CD4-positive, alpha-beta T cell treated with Interleukin-17A for 4 hours (primary cell): ENCODE data around the gene RNF187.
"Not testable (repeated sequence)": the region's sequence is repeated elsewhere in the genome, so short reads cannot be mapped to it uniquely, and the experiment has no call there.

Experiments
- DNase-seq: peaks from one replicate; pipeline ENCODE4 v3.0.0-alpha.2; 2020; ENCODE audit warnings: mixed read lengths

RNF187 gene

DNA sequence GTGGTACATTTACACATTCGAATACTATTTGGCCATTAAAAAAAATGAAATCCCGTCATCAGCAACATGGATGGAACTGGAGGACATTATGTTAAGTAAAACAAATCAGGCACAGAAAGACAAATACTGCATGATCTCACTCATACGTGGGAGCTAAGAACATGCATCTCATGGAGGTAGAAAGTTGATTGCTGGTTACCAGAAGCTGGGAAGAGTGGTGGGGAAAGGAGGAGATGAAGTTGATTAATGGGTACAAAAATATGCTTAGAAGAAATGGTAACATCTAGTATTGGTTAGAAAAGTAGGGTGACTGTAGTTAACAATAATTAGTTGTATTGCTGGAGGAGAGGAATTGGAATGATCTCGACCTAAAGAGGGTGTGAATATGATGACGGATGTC lies 24.6 kb upstream of the RNF187 start:
- no peak for DNase-seq

DNA sequence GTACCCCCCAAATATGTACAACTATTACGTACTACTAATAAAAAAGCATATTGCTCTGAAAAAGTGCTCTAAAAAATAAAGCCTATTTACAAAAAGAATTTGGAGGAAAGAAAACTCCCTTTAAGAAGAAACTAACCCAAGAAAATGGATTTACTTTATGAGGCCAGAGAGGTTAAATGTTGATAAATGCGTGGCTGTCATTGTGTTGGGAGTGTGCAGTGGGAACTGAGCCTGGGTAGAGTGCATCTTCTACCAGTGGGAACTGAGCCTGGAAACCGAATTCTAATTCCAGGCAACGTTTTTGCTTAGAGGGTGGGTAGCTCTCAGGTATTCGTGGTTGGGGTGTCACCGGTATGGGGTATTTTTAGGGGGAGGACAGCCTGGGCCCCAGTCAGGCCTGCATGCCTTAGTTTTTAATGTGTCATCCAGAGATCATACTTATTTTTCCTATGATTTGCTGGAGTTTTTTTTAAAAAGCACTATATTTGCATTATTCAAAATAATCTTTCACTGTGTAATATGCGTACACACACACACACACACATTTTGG lies 24.1 kb upstream of the RNF187 start:
- DNase-seq = no peak

DNA sequence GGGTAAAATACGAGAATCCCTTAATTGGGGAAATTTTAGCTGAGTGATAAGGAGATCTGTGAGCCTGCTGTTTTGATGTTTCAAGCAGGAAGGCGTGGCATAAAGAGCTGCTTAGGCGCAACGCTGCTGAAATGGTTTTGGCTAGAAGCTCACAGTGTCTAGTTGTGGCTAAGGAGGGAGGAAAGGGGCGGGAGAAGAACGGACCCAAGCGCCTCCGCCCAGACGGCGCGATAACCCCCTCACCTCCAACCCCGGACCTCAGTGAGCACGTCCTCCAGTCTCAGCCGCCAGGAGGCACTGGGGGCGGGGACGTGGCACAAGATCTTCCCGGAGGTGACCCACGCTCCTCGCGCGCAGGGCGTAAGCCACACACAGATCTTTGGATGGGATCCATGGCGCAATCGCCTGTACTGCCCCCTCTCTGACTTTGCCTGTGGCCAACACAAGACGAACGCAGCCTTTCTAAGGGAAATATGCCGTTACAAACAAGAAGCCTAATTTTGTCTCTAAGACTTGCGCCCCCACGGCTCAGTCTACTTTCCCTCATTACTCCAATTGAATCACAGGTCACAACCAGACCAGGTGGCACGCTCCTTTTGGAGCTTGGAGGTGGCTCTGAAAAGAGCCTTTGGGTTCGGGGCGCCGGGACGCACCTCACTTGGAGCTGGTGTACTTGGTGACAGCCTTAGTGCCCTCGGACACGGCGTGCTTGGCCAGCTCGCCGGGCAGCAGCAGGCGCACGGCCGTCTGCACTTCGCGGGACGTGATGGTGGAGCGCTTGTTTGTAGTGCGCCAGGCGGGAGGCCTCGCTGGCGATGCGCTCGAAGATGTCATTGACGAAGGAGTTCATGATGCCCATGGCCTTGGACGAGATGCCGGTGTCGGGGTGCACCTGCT lies 23.4 kb upstream of the RNF187 start:
- peak; percentile 61 for DNase-seq

DNA sequence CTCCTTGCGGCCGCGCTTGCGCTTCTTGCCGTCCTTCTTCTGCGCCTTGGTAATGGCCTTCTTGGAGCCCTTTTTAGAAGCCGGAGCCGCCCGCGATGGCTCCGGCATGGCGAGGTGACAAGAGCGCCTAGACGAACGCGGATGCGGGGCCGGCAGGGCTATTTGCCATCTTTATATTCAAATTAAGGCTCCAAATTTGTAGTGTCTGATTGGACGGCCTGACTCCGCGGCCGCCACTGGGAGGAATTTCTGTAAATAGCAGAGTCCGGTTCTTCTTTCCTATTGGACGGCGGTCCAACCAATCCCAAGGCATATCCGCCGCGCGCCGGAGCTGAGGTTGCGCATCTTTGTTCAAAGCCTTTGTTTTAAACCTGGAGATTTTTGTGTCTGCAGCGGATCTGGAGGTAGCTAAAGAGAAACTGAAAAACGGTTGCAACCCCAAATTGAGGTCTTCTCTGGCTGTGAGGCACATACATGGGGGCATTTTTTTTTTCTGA lies 22.6 kb upstream of the RNF187 start:
- peak; percentile 89 for DNase-seq

DNA sequence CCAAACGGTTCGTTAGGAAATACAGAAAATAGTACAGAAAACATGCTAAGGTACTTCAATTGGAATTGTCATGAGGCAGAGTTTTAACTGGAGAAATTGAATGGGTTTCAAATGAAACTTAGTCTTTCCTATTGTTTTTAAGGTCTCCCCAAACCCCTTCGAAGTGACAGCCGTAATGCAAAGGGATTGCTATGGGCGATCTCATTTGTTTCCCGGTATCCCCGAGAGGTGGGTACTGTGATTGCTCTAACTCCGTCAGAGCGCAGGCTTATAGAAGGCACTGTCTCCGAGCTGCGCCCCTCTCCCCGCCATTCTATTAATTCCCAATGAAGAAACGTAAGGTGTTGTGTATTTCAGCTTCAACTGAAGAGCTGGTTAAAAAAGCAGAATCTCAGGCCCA lies 22.0 kb upstream of the RNF187 start:
- DNase-seq = no peak

DNA sequence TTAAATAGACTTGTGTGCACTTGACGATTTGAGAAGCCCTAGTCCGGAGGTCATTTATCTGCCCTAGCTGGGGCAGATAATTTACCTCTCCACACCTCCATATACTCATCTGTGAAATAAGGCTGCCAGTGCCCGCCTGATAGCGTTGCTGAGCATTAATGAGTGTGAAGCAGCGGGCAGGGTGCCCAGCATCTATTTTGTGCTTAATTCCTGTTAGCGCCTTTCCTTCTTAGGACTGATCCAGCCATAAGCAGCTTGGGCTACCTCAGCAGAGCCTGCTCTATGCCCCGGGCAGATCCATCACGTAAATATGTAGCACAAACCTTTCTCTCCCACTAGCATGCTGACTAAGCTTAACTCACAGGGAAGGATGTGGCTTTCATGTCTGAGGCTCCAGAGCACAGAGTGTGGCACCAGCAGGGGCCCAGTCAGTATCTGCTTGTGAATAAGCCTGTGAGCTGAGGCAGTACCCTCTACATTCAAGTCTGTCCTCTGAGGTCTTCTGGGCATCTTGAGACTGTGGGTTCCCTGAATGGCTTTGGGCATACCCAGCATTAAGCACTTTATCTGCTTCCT lies 21.5 kb upstream of the RNF187 start:
- peak; percentile 42 for DNase-seq

DNA sequence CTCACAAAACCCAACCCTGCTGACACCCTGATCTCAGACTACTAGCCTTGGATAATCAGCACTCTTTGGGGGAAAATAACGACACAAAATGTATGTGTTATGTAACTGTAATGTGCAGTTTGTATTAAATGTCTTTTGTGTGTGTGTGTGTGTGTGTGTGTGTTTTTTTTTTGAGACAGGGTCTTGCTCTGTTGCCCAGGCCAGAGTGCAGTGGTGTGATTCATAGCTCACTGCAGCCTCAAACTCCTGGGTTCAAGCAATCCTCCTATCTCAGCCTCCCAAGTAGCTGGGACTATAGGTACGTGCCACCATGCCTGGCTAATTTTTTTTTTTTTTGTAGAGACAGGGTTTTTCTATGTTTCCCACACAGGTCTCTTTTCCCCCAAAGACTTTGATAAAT lies 19.0 kb upstream of the RNF187 start:
- not testable (repeated sequence) for DNase-seq

DNA sequence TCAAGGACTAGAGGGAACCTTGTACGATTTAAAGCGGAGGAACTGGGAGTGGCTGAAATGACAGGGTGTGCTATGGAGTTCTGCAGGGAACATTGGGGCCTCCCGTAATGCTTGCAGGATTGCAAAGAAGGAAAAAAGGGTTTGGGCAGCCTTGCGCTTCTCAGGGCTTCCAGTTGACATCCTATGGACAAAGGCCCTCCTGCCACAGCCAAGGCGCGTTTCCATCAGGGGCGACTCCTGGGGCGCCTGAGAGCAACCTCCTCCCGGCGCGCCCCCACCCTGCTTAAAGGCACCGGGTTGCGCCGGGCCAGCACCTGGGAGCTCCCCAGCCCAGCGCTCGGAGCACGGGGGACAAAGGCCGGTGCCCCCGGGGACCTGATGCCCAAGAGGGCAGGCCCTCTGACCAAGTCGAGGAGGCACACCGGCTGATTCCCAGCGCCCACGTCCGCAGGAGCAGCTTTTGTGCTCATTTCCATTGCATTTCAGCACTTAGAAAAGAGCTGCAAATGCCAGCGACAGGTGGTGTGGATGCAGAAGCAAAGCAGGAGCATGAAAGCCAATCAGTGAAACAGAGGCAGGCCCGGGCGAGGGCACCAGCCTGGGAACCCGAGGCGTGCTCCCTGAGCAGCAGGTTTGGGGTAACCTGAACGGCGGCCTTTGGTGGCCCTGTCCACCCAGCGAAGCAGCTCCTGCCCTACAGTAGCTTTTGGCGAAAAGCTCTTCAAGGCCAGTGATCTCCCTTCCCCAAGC lies 17.6 kb upstream of the RNF187 start:
- DNase-seq = no peak

DNA sequence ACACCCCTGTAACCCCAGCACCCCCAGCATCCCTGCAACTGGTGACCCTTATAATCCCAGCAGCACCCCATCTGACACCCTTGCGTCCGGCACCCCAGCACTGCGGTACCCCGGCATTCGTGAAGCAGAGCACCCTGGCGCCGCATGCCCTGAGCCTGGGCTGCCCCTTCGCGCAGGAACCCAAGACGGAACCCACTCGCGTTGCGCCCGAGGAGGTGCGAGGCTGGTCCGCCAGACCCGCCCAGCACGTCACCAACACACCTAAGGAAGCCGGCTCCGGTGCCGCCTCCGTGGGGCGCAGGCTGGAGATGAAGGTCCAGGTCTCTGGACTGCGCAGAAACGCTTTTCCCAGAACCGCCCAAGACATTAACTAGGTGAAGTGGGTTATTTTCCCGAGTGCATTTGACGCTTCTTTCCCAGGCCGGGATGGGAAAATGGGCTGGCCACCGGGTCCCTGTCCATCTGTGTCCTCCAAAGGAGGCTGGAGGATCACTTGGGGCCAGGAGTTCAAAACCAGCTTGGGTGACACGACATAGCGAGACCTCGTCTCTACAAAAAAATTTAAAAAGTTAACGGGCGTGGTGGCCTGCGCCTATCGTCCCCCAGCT lies 15.9 kb upstream of the RNF187 start:
- DNase-seq = no peak

DNA sequence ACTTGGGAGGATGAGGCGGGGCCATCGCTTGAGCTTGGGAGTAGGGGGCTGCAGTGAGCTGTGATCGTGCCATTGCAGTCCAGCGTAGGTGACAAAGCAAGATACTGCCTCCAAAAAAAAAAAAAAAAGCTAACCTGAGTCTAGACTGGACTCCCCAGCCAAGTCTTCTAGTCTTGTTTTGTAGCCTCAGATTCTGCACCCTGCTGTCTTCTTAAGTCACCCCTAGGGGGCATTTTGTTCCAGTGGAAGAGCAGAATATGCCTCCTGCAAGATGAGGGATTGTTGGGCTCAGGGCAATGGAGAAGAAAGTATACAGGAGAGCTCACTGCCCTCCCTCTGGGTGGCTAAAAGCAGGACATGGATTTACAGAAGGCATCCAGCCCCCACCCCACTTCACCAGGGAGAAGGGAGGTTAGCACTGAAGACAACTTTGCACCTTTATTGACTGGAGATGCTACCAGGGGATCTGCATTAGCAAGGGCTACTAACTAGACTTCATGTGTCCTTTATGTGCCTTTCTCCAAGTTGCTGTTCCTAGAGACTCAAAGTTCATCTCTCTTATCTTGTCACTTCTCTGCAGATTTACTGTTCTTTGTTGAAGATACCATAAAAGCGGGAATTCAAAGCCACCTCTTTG lies 15.3 kb upstream of the RNF187 start:
- peak; percentile 11 for DNase-seq

DNA sequence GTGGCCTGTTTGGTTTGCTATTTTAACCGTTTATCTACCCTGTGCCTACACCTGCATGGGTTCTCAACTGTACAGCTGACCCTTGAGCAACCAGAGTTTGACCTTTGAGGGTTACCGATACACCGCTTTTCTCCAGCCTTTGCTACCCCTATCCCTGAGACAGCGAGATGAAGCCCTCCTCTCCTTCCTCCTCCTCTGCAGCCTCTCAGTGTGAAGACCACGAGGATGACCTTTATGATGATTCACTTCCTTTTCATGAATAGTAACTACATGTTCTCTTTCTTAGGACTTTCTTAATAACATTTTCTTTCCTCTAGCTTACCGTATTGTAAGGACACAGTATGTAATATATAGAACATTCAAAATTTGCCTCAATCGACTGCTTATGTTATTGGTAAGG lies 14.5 kb upstream of the RNF187 start:
- DNase-seq = no peak

DNA sequence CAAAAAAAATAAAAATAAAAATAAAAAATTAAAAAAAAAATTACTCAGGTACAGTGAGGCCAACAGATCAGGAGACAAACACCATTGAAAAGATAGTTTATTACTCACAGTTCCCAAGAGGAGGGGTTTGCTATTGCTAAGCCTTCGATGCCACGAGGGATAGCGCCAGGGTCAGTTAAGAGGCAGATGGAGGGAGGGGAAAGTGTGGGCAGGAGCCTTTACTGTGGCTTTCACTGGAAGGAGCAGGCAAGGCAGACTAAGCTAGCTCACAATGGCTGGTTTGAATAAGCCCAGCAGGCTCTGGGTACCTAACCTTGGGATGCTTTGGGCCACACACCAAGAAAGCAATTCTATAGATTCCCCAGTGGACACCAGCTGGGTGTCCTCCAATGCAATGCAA lies 12.7 kb upstream of the RNF187 start:
- DNase-seq = no peak

DNA sequence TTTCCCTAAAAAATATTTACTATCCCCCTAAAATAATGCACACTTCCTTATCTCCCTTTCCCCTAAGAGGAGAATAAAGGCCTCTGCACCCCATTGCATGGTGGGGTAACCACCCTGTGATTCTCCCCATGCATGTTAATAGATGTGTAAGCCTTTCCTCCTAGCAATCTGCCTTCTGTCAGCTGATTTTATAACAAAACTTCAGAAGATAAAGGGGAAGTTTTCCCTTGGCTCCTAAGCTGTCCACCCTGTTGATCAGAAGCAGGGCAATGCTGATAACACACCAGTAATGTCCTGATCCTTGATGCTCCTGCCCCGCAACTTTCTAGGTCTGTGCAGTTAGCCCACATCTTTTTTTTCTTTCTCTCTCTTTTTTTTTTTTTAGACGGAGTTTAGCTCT lies 11.4 kb upstream of the RNF187 start:
- DNase-seq = no peak

DNA sequence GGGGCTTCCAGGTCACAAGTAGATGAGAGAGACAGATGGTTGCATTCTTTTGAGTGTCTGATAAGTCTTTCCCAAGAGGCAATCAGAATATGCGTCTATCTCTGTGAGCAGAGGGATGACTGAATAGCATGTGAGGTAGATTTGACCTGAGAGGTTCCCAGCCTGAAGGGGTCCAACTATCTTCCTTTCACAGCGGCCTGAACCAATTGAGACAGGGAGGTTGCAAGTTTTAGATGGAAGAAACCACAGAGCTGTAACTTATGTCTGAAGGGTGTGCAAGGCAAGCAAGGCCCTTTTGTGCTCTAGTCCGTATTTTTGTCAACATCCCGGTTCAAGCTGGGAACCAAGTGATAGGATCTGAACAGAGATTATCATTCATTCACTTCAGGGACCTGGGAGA lies 9.9 kb upstream of the RNF187 start:
- no peak for DNase-seq

DNA sequence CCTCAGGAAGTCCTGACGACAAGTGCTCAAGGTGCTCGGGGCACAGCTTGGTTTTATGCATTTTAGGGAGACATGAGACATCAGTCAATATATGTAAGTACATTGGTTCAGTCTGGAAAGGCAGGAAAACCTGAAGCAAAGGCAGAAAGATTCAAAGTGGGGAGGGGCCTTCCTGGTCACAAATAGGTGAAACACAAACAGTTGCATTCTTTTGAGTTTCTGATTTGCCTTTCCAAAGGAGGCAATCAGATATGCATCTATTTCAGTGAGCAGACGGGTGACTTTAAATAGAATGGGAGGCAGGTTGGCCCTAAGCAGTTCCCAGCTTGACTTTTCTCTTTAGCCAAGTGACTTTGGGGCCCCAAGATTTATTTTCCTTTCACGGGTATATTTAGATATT lies 8.9 kb upstream of the RNF187 start:
- no peak for DNase-seq

DNA sequence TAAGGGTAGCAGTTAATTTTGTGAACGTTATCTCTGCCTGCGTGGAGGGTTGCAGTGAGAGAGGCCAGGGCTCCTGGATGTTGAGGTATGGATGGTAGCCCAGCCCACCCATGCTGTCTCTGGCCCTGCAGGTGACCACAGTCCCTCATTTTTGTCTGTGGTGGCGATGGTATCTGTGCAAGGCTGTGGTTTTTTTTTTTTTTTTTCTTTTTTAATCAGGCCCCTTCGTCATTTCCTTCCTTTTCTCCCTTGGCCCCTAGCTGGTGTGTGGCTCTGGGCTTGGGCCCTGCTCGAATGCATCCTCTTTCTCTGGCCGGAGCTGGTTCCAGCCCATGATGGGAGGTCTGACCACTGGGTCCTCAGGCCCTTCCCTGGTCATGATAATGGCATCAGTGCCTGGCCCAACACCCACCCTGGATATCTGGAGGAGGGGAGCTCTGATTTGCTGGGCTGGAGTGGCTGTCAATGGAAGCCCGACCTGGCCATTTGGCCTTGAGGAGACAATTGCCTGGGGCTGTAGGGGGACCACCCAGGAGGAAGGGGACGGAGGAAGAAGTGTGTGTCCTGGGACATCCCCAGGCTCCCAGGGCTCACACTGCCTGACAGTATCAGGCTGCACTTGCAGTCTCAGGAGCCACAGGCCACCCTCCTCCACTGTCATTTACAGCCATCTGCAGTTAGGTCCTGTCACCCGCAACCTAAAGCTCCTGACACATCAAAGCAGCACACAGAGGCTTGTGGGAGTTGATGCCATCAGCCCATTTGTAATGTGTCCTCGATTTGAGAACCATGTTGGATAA lies 8.1 kb upstream of the RNF187 start:
- DNase-seq = no peak

DNA sequence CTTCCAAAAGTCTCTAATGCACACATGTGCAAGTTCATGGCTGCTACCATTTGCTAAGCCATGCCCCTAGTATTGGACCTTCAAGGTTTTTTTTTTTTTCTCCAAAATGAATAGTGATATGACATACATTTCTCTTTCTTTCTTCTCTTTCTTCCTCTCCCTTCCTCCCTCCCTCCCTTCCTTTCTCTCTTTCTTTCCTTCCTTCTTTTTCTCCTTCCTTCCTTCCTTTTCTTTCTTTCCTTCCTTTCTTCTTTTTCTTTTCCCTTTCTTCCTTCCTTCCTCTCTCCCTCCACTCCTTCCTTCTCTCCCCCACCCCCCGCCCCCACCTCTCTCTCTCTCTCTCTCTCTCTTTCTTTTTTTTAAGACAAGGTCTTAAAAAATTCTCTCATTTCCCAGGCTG lies 3.4 kb upstream of the RNF187 start:
- no peak for DNase-seq

DNA sequence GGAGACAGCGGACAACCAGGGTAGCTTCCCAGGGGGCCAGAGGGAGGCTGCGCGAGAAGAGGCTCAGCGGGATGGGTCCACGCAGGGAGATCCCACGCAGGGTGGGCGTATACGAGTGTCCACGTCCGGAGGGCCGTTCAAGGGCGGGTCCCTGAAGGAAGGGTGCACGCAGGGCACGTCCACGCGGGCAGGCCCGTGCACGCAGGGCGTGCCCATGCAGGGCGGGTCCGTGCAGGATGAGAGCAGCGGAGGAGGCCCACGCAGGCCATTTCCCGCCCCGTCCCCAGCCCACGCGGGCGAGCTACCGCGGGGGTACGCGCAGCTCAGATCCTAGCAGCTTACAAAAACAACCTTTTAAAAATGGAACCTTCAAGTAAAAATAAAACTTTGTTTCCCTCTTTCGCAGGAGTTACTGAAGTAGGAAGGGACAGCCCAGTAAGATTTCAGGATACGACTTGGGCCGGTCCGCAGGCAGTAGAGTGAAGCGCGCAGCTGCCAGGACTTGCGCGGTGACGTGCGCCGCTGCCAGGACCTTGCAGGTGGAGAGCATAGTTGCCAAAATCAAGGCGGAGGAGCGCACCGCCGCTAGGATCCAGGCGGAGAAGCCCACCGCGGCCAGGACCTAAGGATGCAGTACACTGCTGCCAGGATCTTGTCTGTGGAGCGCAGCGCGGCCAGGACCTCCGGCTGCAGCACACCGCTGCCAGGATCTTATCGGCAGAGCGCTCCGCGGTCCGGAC lies 416 bp upstream of the RNF187 start:
- peak; percentile 84 for DNase-seq

DNA sequence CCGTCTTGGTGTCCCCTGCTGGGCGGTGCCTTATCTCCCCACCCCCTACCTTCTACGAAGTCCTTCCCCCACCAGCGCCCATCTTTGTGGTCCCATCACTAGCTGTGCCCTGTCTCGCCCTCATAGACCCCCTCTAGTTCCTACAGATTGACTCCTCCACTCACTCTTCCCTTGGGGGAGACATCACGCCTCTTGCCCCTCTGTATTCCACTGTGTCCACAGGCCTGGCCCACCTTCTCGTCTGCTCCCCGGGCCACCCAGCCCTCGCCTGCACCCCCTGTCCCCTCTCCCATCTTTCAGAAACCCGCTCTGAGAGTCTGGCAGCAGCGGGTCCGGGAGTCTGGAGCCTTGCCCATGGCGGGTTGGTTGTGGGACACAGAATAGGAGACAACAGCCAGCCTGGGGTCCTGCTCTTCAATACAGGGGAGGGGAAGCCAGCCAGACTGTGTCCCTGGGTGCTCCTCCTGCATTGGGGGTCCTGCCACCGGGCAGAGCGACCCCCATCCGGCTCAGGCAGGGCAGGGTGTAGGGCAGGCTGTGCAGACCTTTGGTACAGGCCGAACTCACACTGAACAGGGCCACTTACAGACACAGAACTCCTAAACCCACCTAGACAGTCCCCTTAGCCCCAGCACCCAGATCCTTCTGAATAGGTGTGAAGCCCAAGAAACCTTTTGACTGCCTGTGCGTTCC lies 1.1 kb downstream of the RNF187 start:
- no peak for DNase-seq
